ENCODE data around the gene EPHX1. TPM values are rescaled to one million over a fixed set of nuclear protein-coding genes. Genes with fewer than 3 reads are reported as not detected.

Gene EPHX1
- total RNA-seq, 1 experiment from 2014 or later, result 54.6 TPM

- DNase-seq (peak; percentile 59), ATAC-seq (peak; percentile 10)
- H3K4me3 ChIP-seq (ENCODE audit: low read length), result peak overlapping the region; percentile 96
- ChIA-PET CTCF (interaction anchor here (1.2 to 1.6 kb wide), 2 partner anchors 12 to 17 kb away, joined by 7 to 9 read pairs; no protein-coding TSS in a partner anchor), POLR2A (ENCODE audit: unreplicated experiment) (interaction anchor here (0.6 to 1.8 kb wide), 6 partner anchors 11 to 223 kb away, joined by 3 to 14 read pairs (median 6); partner anchors contain the start of gene PYCR2)
- H3K27me3 ChIP-seq (ENCODE audit: low read length), result no peaks in the 10 kb centered on the region
- peak overlapping the region; percentile 77 for H2AFZ ChIP-seq (ENCODE audit: low read length)
- peaks cover 14% of the 10 kb centered on the region; the same call in 1 of the 2 replicates for H4K20me1 ChIP-seq (ENCODE audit: low read length)
- BruUV-seq (replicated peaks), result no TSS peak
- H3K27ac ChIP-seq (ENCODE audit: low read length), result peak overlapping the region; percentile 98
- TF ChIP-seq EZH2 (IDR thresholded peaks at IDR 0.05; ENCODE audit: low read length, unreplicated experiment) (no peak), EZH2phosphoT487 (IDR thresholded peaks at IDR 0.05; ENCODE audit: borderline replicate concordance, low read length) (no peak), CTCF (conservative IDR thresholded peaks at IDR 0.05; ENCODE audit: low read depth, low read length) (no peak)
- intact Hi-C loops (cut with micrococcal nuclease), result loop anchor here (2.0 to 5.0 kb wide), 2 partner anchors 38 to 106 kb away; partner anchors contain the start of gene SRP9
- H3K4me1 ChIP-seq (ENCODE audit: insufficient read depth, low read length), result peaks cover 58% of the 10 kb centered on the region
- H3K79me2 ChIP-seq (ENCODE audit: low read length), result peaks cover 51% of the 10 kb centered on the region
- peak overlapping the region; percentile 97 for H3K9ac ChIP-seq (ENCODE audit: low read length)
- no peaks in the 10 kb centered on the region for H3K9me2 ChIP-seq (replicated peaks; ENCODE audit: low read length)
- H3K36me3 ChIP-seq (ENCODE audit: low read depth, low read length), result peaks cover 6% of the 10 kb centered on the region; the same call in 1 of the 2 replicates
- H3K4me2 ChIP-seq (ENCODE audit: low read length), result peak overlapping the region; percentile 93
- peaks cover 4% of the 10 kb centered on the region for H3F3A ChIP-seq (ENCODE audit: low read length, unreplicated experiment)
- H3K9me3 ChIP-seq (ENCODE audit: low read length), result no peaks in the 10 kb centered on the region
These were observed 73.0 kb downstream of the EPHX1 start for GRCh38 chr1:225882694-225883615.

- peak; percentile 47 for TF ChIP-seq CTCF (conservative IDR thresholded peaks at IDR 0.05; ENCODE audit: low read depth, low read length)
- TF ChIP-seq EZH2 (IDR thresholded peaks at IDR 0.05; ENCODE audit: low read length, unreplicated experiment), result no peak
- intact Hi-C loops (cut with micrococcal nuclease), result loop anchor here (2.0 to 5.0 kb wide), 2 partner anchors 37 to 106 kb away; partner anchors contain the start of gene SRP9
- peak overlapping the region; percentile 93 for H3K4me2 ChIP-seq (ENCODE audit: low read length)
- H3F3A ChIP-seq (ENCODE audit: low read length, unreplicated experiment), result peaks cover 4% of the 10 kb centered on the region
- H3K4me3 ChIP-seq (ENCODE audit: low read length), result peak overlapping the region; percentile 96; the same call in 1 of the 2 replicates
- POLR2A ChIA-PET (ENCODE audit: unreplicated experiment), result interaction anchor here (1.6 to 1.8 kb wide), 2 partner anchors 12 to 41 kb away, joined by 10 to 14 read pairs; partner anchors contain the start of gene PYCR2
- H4K20me1 ChIP-seq (ENCODE audit: low read length), result peaks cover 12% of the 10 kb centered on the region; the same call in 1 of the 2 replicates
- CTCF ChIA-PET, result no interaction called here
- H2AFZ ChIP-seq (ENCODE audit: low read length), result no peak overlapping the region
- no peak overlapping the region for H3K9ac ChIP-seq (ENCODE audit: low read length)
- no peak overlapping the region for H3K27ac ChIP-seq (ENCODE audit: low read length)
- BruUV-seq (replicated peaks), result no TSS peak
- DNase-seq (peak; percentile 25), ATAC-seq (no peak)
- H3K9me3 ChIP-seq (ENCODE audit: low read length), result no peaks in the 10 kb centered on the region
- peaks cover 43% of the 10 kb centered on the region for H3K79me2 ChIP-seq (ENCODE audit: low read length)
- peaks cover 6% of the 10 kb centered on the region; the same call in 1 of the 2 replicates for H3K36me3 ChIP-seq (ENCODE audit: low read depth, low read length)
- H3K27me3 ChIP-seq (ENCODE audit: low read length), result no peaks in the 10 kb centered on the region
- H3K9me2 ChIP-seq (replicated peaks; ENCODE audit: low read length), result no peaks in the 10 kb centered on the region
- H3K4me1 ChIP-seq (ENCODE audit: insufficient read depth, low read length), result peaks cover 58% of the 10 kb centered on the region
These were observed 73.8 kb downstream of the EPHX1 start for GRCh38 chr1:225883616-225884265.
